Upper lobe of left lung (tissue), 6 donors: Measurements from ENCODE around the gene PDE7B. TPM values are rescaled to one million over a fixed set of nuclear protein-coding genes. Genes with fewer than 3 reads are reported as not detected.

Source experiments
- ATAC-seq, 2 donors: fragments of 200-7000 bp; cut with Tn5 transposase; one replicate each; pipeline ENCODE4 v1.9.1; 2022; ENCODE audit warnings: mild to moderate bottlenecking in 2 of 2, moderate library complexity in 2 of 2; ENCODE audit not compliant: low FRiP score in 2 of 2
- DNase-seq, 2 donors: peaks; one replicate each; pipeline ENCODE4 v3.0.0-alpha.2; 2019 to 2020
- H3K27ac ChIP-seq, 4 donors: fragments of 200-600 bp; sonication (generic); one replicate each; pipeline ENCODE4 v1.5.1; 2016 to 2019
- H3K27me3 ChIP-seq, 4 donors: fragments of 200-600 bp; sonication (generic); one replicate each; pipeline ENCODE4 v1.5.1; 2017 to 2019
- H3K36me3 ChIP-seq, 4 donors: fragments of 200-600 bp; sonication (generic); one replicate each; pipeline ENCODE4 v1.5.1; 2016 to 2019
- H3K4me1 ChIP-seq, 4 donors: fragments of 200-600 bp; sonication (generic); one replicate each; pipeline ENCODE4 v1.5.1; 2018 to 2019
- H3K4me3 ChIP-seq, 4 donors: fragments of 200-600 bp; sonication (generic); one replicate each; pipeline ENCODE4 v1.5.1; 2017 to 2019; ENCODE audit warnings: mild to moderate bottlenecking in 2 of 4, moderate library complexity in 1 of 4
- H3K9me3 ChIP-seq, 4 donors: fragments of 200-600 bp; sonication (generic); one replicate each; pipeline ENCODE4 v1.5.1; 2018 to 2019
- CTCF ChIP-seq, 6 experiments: fragments of 450-650 bp in 4 of 6; fragments of 200-600 bp in 2 of 6; sonication (generic) in 2 of 6; IDR thresholded peaks; one replicate each; pipeline ENCODE4 v1.5.1; 2016 to 2019; ENCODE audit warnings: antibody characterized with exemption in 6 of 6
- EP300 ChIP-seq, 4 donors: sonication (generic); formaldehyde crosslinking; IDR thresholded peaks; one replicate each; pipeline ENCODE4 v1.5.1; 2017; ENCODE audit warnings: antibody characterized with exemption in 4 of 4, control low read depth in 2 of 4
- POLR2A ChIP-seq, 4 donors: fragments of 450-650 bp; IDR thresholded peaks; one replicate each; pipeline ENCODE4 v1.5.1; 2016 to 2017; ENCODE audit warnings: antibody characterized with exemption in 4 of 4, mild to moderate bottlenecking in 2 of 4
- POLR2AphosphoS5 ChIP-seq, 2 donors: sonication (generic); formaldehyde crosslinking; IDR thresholded peaks; one replicate each; pipeline ENCODE4 v1.5.1; 2017; ENCODE audit warnings: antibody characterized with exemption in 2 of 2
- WGBS, 2 donors: methylation state at CpG; one replicate each; pipeline ENCODE4 v1.1.5; 2017 to 2018; 5-methylcytosine and 5-hydroxymethylcytosine counted together
- total RNA-seq, 6 donors: library from RNA; depleted of rRNA in 4 of 6; stranded (reverse); fragments of >200 nt in 4 of 6; gene quantifications; one replicate each; pipeline versions ENCODE4 v1.1.0 to v1.2.1, GENCODE V29; 2016 to 2021
- donor health status: DM: no; HTN: no; CAD: no; lungs with moderate emphysema.
- donor health status: DM: no; HTN: yes; CAD: no; lungs with severe emphysema.

The PDE7B gene
- total RNA-seq, 6 donors from 2014 or later: 1.0 to 4.4 (median 2.6) TPM

- ATAC-seq (no peak), DNase-seq (no peak)
- Histone ChIP-seq H3K36me3 (no peaks in the 10 kb centered on the region), H3K9me3 (no peaks in the 10 kb centered on the region), H3K27ac (no peak overlapping the region), H3K4me1 (no peaks in the 10 kb centered on the region), H3K27me3 (no peaks in the 10 kb centered on the region), H3K4me3 (no peak overlapping the region)
- TF ChIP-seq CTCF (IDR thresholded peaks at IDR 0.05) (no peak), POLR2AphosphoS5 (IDR thresholded peaks at IDR 0.05) (no peak), EP300 (IDR thresholded peaks at IDR 0.05) (no peak), POLR2A (IDR thresholded peaks at IDR 0.05) (no peak)
- WGBS, 2 donors: 85 to 94% methylated on average over 3 of the region's 3 CpGs
Observed at GRCh38 chr6:135983093-135983492, 131.6 kb downstream of the PDE7B start.

- Histone ChIP-seq H3K9me3 (no peaks in the 10 kb centered on the region), H3K4me1 (no peaks in the 10 kb centered on the region), H3K36me3 (no peaks in the 10 kb centered on the region), H3K27me3 (no peaks in the 10 kb centered on the region), H3K4me3 (no peak overlapping the region), H3K27ac (no peak overlapping the region)
- no peak for ATAC-seq
- TF ChIP-seq POLR2A (IDR thresholded peaks at IDR 0.05): no peak
- no peak for TF ChIP-seq CTCF (IDR thresholded peaks at IDR 0.05)
- no peak for TF ChIP-seq EP300 (IDR thresholded peaks at IDR 0.05)
- TF ChIP-seq POLR2AphosphoS5 (IDR thresholded peaks at IDR 0.05): no peak
- WGBS, 2 donors: 87 to 92% methylated on average over 4 of the region's 4 CpGs
- DNase-seq: no peak
Observed at GRCh38 chr6:135983718-135984343, 132.3 kb downstream of the PDE7B start.

GRCh38 chr6:135985471-135985870 lies 134.0 kb downstream of the PDE7B start:
- DNase-seq (no peak), ATAC-seq (no peak)
- Histone ChIP-seq H3K27ac (no peak overlapping the region), H3K27me3 (no peaks in the 10 kb centered on the region), H3K4me1 (no peaks in the 10 kb centered on the region), H3K36me3 (no peaks in the 10 kb centered on the region), H3K4me3 (no peak overlapping the region), H3K9me3 (no peaks in the 10 kb centered on the region)
- WGBS, 2 donors: 71 to 88% methylated on average over 3 of the region's 3 CpGs
- TF ChIP-seq POLR2A (IDR thresholded peaks at IDR 0.05) (no peak), EP300 (IDR thresholded peaks at IDR 0.05) (no peak), CTCF (IDR thresholded peaks at IDR 0.05) (no peak)

- no peak for TF ChIP-seq POLR2AphosphoS5 (IDR thresholded peaks at IDR 0.05)
- no peak for TF ChIP-seq CTCF (IDR thresholded peaks at IDR 0.05)
- no peak for TF ChIP-seq POLR2A (IDR thresholded peaks at IDR 0.05)
- Histone ChIP-seq H3K9me3 (no peaks in the 10 kb centered on the region), H3K4me3 (no peak overlapping the region), H3K4me1 (no peaks in the 10 kb centered on the region), H3K27me3 (no peaks in the 10 kb centered on the region), H3K27ac (no peak overlapping the region), H3K36me3 (no peaks in the 10 kb centered on the region)
- 88 to 94% methylated on average over 3 of the region's 3 CpGs for WGBS, 2 donors
- ATAC-seq (no peak), DNase-seq (no peak)
Observed at GRCh38 chr6:135987226-135987625, 135.7 kb downstream of the PDE7B start.

GRCh38 chr6:135990439-135990838 lies 138.9 kb downstream of the PDE7B start:
- ATAC-seq: no peak
- TF ChIP-seq POLR2AphosphoS5 (IDR thresholded peaks at IDR 0.05) (no peak), CTCF (IDR thresholded peaks at IDR 0.05) (no peak), EP300 (IDR thresholded peaks at IDR 0.05) (no peak)
- WGBS, 2 donors: 67 to 74% methylated on average over 4 of the region's 4 CpGs

More at GRCh38 chr6:135990439-135990838, 138.9 kb downstream of the PDE7B start:
- Histone ChIP-seq H3K4me3 (no peak overlapping the region), H3K27ac (no peak overlapping the region), H3K36me3 (no peaks in the 10 kb centered on the region), H3K9me3 (no peaks in the 10 kb centered on the region), H3K27me3 (no peaks in the 10 kb centered on the region), H3K4me1 (no peaks in the 10 kb centered on the region)
- no peak for DNase-seq
